GM12891 (cell line): Measurements from ENCODE around the gene GABBR1.

ENCODE experiments used
- POLR2A ChIP-seq: IDR thresholded peaks from 2 replicates; pipeline ENCODE4 v1.6.1; 2011; ENCODE audit warnings: low read depth, low read length, control low read depth
- POLR2AphosphoS5 ChIP-seq: IDR thresholded peaks from 2 replicates; pipeline ENCODE4 v1.6.1; 2011; ENCODE audit warnings: low read depth, low read length, control low read depth
- POU2F2 ChIP-seq: IDR thresholded peaks from 2 replicates; pipeline ENCODE4 v1.6.1; 2011; ENCODE audit warnings: low read depth, mild to moderate bottlenecking, control low read depth, low read length, moderate library complexity
- SPI1 ChIP-seq: IDR thresholded peaks from 2 replicates; pipeline ENCODE4 v1.6.1; 2011; ENCODE audit warnings: low read depth, low read length, control low read depth
- TAF1 ChIP-seq: IDR thresholded peaks from 2 replicates; pipeline ENCODE4 v1.6.1; 2011; ENCODE audit warnings: low read depth, low read length, control low read depth

DNA sequence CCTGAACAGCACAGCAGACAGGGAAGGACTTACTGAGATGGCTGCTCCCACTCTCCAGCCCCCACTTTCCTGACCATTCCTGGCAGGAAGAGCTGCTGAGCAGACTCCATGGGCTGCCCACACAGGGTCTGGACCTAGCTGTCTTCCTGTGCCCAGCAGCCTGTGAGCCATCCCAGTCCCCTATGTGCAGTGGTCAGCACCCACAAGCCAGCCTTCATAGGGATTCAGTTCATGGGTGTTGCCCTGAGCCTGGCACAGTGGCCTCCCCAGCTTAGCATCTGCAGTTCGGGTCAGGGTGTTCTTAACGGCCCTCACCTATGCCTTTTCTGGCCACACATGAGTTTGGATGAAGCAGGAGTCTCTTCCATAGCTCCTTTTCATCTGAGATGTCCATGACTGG lies 105.4 kb downstream of the GABBR1 start:
- TF ChIP-seq POLR2AphosphoS5 (no peak), TAF1 (no peak), POLR2A (no peak), SPI1 (no peak), POU2F2 (no peak)
